HG02852 (cell line): ENCODE results near the gene CACNB1.
"Not testable (repeated sequence)": the region's sequence is repeated elsewhere in the genome, so short reads cannot be mapped to it uniquely, and the experiment has no call there.

Source experiments
- ATAC-seq: cut with Tn5 transposase; IDR thresholded peaks from one replicate; pipeline ENCODE4 v1.9.1; 2021; ENCODE audit warnings: mild to moderate bottlenecking, moderate library complexity; ENCODE audit not compliant: unreplicated experiment

Gene CACNB1

GRCh38 chr17:39129544-39129943 is 67.9 kb downstream of the CACNB1 start:
- not testable (repeated sequence) for ATAC-seq

- ATAC-seq: no peak
Observed at GRCh38 chr17:39126436-39126835, 71.0 kb downstream of the CACNB1 start.

GRCh38 chr17:39125143-39125875 is 72.2 kb downstream of the CACNB1 start:
- ATAC-seq: no peak

DNA sequence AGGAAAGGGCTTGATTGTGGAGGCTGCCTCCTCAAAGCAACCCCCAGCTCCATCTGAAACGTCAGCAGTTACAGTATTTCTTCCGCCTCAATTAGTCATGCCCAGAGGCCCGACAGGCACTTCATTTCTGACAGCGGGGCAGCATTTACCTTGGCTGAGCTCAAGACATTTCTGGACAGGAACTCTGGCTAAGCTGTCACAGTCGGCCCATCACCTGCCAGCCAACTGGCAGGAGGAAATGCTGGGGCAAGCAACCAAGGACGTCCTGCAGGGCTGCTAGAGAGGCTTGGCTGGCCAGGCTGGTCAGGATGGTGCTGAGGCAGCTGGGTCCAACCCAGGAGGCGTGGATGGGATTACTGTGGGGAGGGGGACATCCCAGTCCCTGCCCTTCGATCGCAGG is 73.8 kb downstream of the CACNB1 start:
- ATAC-seq: no peak
